HG03439 (cell line): ENCODE measurements around the gene PCNX2.
"Not testable (repeated sequence)": the region's sequence is repeated elsewhere in the genome, so short reads cannot be mapped to it uniquely, and the experiment has no call there.

Experiments
- ATAC-seq: cut with Tn5 transposase; IDR thresholded peaks from one replicate; pipeline ENCODE4 v1.9.1; 2021; ENCODE audit warnings: mild to moderate bottlenecking, moderate library complexity; ENCODE audit not compliant: unreplicated experiment

The PCNX2 gene

DNA sequence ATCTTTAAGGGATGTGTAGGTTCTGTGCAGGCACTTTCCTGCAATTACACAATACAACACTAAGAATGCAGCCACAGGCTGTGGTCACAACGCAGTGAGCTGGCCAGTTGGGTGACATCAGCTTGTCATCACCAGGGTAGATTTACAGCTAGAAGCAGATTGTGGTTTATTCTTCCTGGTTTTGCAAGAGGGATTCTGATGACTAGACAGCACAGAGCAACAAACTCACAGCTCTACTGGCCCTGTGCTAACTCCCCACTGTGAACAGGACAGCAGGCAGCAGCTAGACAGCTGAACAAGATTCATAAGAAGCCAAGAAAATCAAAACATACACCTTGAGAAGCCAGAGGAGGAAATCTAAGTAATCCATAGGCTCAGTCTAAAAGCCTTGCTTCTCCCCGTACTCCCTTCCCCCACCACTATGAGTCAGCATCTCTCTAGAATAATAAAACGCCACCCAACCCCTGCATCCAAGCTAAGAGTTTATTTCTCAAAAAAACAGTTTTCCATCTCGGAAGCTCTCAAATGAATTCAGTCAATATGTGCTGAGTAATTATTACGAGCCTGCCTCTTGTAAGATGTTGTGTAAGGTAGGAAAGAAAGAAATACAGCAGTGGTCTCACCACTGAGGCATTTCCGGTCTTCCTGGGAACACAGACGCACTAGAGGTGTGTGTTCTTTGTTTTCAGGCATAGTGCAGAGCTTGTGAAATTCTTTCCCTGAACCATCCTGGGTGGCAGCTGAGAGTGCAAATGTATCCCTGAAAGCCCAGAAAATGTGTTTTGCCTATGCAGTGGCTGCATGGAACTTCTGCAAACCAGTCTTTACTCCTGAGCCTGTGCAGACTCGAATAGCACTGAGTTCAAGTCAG lies 182.3 kb downstream of the PCNX2 start:
- no peak for ATAC-seq

DNA sequence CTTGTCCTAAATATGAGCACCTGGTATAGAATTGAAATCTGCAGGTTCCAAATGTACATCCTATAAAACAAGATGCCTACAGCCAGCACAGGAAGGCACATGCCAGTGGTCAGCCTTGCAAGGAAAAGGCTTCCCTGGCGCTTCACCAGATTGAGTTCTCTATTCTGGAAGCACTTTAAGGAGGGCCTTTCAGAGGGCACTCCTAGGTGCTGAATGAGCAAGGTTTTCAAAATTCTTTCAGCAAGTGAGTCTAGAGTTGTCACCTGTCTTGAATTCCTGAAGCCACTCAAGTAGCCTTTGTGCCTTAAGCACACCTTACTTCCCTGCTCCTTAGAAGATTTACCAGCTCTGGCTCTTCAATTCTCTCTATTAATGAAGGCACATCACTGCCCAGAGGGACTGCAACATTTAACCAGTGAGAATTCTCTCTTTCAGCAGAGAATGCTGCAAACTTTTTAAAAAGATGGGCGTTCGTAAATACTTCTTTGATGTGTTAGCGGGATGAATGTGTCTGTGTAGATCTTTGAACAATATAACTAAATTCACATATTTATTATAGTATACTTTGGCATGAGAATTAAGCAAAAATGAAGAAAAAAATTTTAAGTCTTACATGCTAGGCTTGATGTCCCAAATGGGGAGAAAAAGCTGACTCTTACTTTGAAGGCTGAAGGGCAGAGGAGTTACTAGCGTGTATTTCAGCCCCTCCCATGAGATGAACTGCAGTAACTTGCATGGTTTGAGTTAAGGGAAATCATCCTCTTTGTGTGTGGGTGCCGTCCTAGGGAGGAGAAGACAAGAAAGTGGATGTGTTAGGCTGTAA lies 183.1 kb downstream of the PCNX2 start:
- ATAC-seq: no peak

DNA sequence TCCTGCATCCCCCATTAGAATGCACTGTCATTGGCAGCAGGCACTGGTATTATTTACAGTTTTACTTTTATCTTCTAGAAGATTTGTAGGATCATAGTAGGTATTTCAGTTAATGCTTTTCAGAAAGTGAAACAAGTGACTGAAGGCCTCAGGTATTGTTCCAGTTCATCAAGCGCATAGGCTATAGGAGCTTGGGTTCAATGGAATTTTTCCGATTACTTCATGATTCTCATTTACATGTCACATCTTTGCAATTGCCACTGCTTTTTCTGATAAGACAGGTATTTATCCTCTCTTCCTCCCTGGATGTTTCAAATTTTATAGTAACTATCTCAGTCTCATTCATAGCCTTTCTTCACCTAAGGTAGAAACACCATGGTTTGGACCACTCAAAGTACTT lies 183.8 kb downstream of the PCNX2 start:
- ATAC-seq: no peak

DNA sequence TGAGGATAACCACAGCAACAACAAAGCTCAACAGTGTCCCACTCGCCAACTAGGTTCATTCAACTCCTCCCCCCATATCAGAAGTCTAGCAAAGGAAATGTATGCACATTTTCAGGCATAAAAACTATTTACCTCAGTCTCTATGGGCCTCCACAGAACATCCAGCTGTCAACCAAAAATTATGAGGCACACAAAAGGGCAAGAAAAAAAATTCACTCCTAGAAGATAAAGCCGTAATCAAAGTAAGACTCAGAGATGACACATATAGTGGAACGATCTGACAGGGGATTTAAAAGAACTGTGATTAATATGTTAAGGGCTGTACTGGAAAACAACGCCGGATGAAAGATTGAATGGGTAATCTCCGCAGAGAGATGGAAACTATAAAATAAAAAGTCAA lies 186.4 kb downstream of the PCNX2 start:
- ATAC-seq: no peak

GRCh38 chr1:233107716-233108130 lies 187.8 kb downstream of the PCNX2 start:
- not testable (repeated sequence) for ATAC-seq

GRCh38 chr1:233107130-233107660 lies 188.3 kb downstream of the PCNX2 start:
- no peak for ATAC-seq

- ATAC-seq: no peak
These were observed 190.3 kb downstream of the PCNX2 start for GRCh38 chr1:233105225-233105624.

DNA sequence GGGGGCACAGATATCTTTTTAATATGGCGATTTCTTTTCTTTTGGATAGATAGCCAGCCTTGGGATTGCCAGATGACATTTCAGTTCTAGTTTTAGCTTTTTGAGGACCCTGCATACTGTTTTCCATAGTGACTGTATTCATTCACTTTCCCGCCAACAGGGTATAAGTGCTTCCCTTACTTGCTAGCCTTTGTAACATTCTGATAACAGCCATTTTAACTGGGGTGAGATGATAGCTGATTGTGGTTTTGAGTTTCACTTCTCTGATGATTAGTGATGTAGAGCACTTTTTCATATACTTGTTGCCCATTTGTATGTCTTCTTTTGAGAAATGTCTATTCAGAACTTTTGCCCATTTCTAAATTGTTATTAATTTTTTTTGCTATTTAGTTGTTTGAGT lies 193.2 kb downstream of the PCNX2 start:
- ATAC-seq: no peak

DNA sequence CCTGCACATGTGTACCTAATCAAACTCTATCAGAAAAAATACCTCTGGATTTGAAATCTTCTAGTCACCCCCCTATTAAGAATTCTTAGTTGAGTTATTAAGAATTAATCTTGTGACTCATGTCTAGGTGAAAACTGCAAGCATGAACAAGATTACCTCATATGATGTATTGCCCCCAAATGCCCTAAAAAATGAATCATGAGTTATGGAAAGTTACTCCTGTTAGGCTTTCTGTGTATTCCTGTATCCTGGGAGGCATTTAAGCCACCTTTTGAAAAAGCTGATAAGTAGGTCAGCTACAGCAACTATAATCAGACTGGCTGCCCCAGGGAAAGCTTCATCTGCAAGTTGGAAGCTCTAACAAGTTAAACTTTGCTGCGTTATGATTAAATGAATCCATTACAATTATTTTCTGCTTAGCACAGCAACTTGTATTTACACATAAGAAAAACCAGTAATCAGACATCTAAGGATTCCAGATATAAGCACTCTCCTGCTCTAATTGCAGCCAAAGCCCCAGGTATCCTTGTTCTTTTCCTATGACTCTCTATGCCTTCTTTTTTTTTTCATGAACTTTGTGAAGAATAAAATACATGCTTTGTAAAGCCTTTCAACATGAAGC lies 197.5 kb downstream of the PCNX2 start:
- ATAC-seq: no peak

DNA sequence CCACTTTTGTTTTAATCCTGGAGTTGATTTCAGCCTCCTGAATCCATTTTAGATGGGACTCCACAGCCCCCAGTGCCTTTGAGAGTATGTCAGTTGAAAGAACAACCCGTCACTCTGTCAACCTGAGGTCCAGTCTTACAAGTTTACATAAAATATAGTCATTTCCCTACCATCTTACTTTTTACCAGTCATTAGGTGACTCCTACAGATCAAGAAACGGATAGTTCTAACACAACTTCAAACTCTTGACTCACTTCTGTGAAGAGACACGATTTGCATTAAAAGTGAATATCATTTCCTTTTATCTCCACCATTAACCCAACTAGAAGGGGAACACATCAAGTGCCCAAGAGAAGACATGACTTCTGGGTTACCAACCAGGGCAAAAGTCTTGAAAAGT lies 198.0 kb downstream of the PCNX2 start:
- ATAC-seq: no peak

- no peak for ATAC-seq
These were observed 200.8 kb downstream of the PCNX2 start for GRCh38 chr1:233094691-233095090.

- ATAC-seq: no peak
These were observed 201.3 kb downstream of the PCNX2 start for GRCh38 chr1:233094269-233094668.

GRCh38 chr1:233090746-233091494 lies 204.6 kb downstream of the PCNX2 start:
- no peak for ATAC-seq

DNA sequence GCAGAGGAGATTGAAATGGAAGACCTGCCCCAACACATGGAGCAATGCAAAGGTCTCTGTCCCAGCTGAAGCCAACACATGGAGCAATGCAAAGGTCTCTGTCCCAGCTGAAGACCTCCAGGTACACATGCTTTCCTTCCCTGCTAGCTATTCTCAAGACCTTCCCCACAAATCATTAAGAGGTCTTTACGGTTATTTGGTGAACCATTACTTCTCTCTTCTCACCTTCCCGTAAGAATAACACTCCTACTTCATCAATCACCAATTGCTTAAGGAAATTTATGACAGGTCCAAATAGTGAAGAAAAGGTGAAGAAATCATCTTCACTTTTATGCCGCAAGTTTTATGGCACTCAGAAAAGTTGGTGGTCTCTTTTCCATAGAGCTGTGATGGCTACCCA lies 206.3 kb downstream of the PCNX2 start:
- no peak for ATAC-seq

- no peak for ATAC-seq
These were observed 206.9 kb downstream of the PCNX2 start for GRCh38 chr1:233088613-233089012.

GRCh38 chr1:233086961-233087881 lies 208.3 kb downstream of the PCNX2 start:
- ATAC-seq: no peak

- no peak for ATAC-seq
These were observed 210.0 kb downstream of the PCNX2 start for GRCh38 chr1:233085566-233085965.

- ATAC-seq: no peak
These were observed 212.6 kb downstream of the PCNX2 start for GRCh38 chr1:233082778-233083550.

GRCh38 chr1:233081735-233082134 lies 213.8 kb downstream of the PCNX2 start:
- ATAC-seq: no peak
